ENCODE measurements around the gene PLXDC1. TPM values are rescaled to one million over a fixed set of nuclear protein-coding genes. Genes with fewer than 3 reads are reported as not detected.

PLXDC1 gene
- total RNA-seq, 2 donors from 2014 or later: 4.6 to 9.3 TPM

- Histone ChIP-seq H3K27me3 (no peaks in the 10 kb centered on the region), H3K27ac (peak within 1 kb of the TSS; percentile 81 to 86), H3K4me1 (peaks cover 0 to 60% of the 10 kb centered on the region in 2 donors)
These were observed 46.1 kb upstream of the PLXDC1 start, which contains the start of gene CACNB1 for GRCh38 chr17:39197380-39198185. CACNB1 (minus strand) TSS chr17:39197669; CDS start chr17:39197495, 174 bp downstream.

GRCh38 chr17:39196808-39197291 is 45.4 kb upstream of the PLXDC1 start:
- no peak for TF ChIP-seq CTCF (IDR thresholded peaks at IDR 0.05)
- Histone ChIP-seq H3K4me1 (peaks cover 0 to 54% of the 10 kb centered on the region in 2 donors), H3K9me3 (no peaks in the 10 kb centered on the region), H3K27me3 (no peaks in the 10 kb centered on the region), H3K4me3 (peak overlapping the region; percentile 62 to 82), H3K27ac (peak overlapping the region; percentile 81 to 86), H3K36me3 (peaks cover 7% of the 10 kb centered on the region)
- no peak for DNase-seq (ENCODE audit: low spot score)

More at GRCh38 chr17:39197380-39198185, 46.1 kb upstream of the PLXDC1 start, which contains the start of gene CACNB1:
- peak within 1 kb of the TSS; percentile 62 to 82 for H3K4me3 ChIP-seq
- H3K9me3 ChIP-seq: no peaks in the 10 kb centered on the region
- TF ChIP-seq CTCF (IDR thresholded peaks at IDR 0.05): no peak
- DNase-seq (ENCODE audit: low spot score): peak; percentile 68
- H3K36me3 ChIP-seq: peaks cover 14% of the 10 kb centered on the region

GRCh38 chr17:39196241-39196807 is 44.9 kb upstream of the PLXDC1 start:
- Histone ChIP-seq H3K36me3 (peaks cover 2% of the 10 kb centered on the region), H3K4me1 (peaks cover 0 to 49% of the 10 kb centered on the region in 2 donors), H3K4me3 (peak overlapping the region; percentile 62 to 82), H3K9me3 (no peaks in the 10 kb centered on the region), H3K27me3 (no peaks in the 10 kb centered on the region), H3K27ac (peak overlapping the region; percentile 81 to 86)
- DNase-seq (ENCODE audit: low spot score): no peak
- no peak for TF ChIP-seq CTCF (IDR thresholded peaks at IDR 0.05)

- H3K4me3 ChIP-seq: peak overlapping the region in 1 of 2 donors; percentile 82
- H3K4me1 ChIP-seq: peaks cover 0 to 42% of the 10 kb centered on the region in 2 donors
- TF ChIP-seq CTCF (IDR thresholded peaks at IDR 0.05): no peak
- H3K27ac ChIP-seq: peak overlapping the region; percentile 81 to 86
- H3K9me3 ChIP-seq: no peaks in the 10 kb centered on the region
- DNase-seq (ENCODE audit: low spot score): no peak
- no peaks in the 10 kb centered on the region for H3K36me3 ChIP-seq
- no peaks in the 10 kb centered on the region for H3K27me3 ChIP-seq
These were observed 44.2 kb upstream of the PLXDC1 start for GRCh38 chr17:39195568-39196160.

GRCh38 chr17:39194985-39195524 is 43.6 kb upstream of the PLXDC1 start:
- H3K27me3 ChIP-seq: no peaks in the 10 kb centered on the region
- peaks cover 0 to 40% of the 10 kb centered on the region in 2 donors for H3K4me1 ChIP-seq
- peaks cover 5% of the 10 kb centered on the region for H3K36me3 ChIP-seq
- no peak for DNase-seq (ENCODE audit: low spot score)
- no peak overlapping the region for H3K4me3 ChIP-seq
- H3K9me3 ChIP-seq: no peaks in the 10 kb centered on the region
- no peak for TF ChIP-seq CTCF (IDR thresholded peaks at IDR 0.05)
- H3K27ac ChIP-seq: peak overlapping the region; percentile 81 to 86
